A549 (cell line): Measurements from ENCODE around the gene MRPS9. TPM values are rescaled to one million over a fixed set of nuclear protein-coding genes. Genes with fewer than 3 reads are reported as not detected.

Experiments used
- ATAC-seq, 2 experiments: fragments of 200-7000 bp in 1 of 2; fragments of >200 bp in 1 of 2; cut with Nextera tagmentation in 1 of 2; cut with Tn5 transposase in 1 of 2; 3 replicates each; pipeline versions ENCODE4 v1.8.0 to v1.9.1; 2018 to 2020; ENCODE audit warnings: mild to moderate bottlenecking in 1 of 2, moderate library complexity in 1 of 2
- CTCF ChIA-PET: fragments of 300-600 bp; sonication (Branson Sonifier 250); formaldehyde crosslinking; extraction: SDS; loops from one replicate; lab custom pipeline; 2021; ENCODE audit warnings: antibody characterized with exemption, inconsistent platforms; lab: Yijun Ruan, JAX
- POLR2A ChIA-PET: fragments of 350-600 bp; formaldehyde crosslinking; extraction: SDS; loops from one replicate; lab custom pipeline; 2021; ENCODE audit warnings: antibody characterized with exemption, inconsistent platforms; lab: Yijun Ruan, JAX
- DNase-seq, 2 experiments: peaks; one replicate each; pipeline versions ENCODE4 v3.0.0 to v3.0.0-alpha.2; 2011 to 2016; ENCODE audit warnings: low read depth in 1 of 2, low spot score in 1 of 2
- FAIRE-seq: peaks from 2 replicates; lab custom pipeline; 2011; peaks lifted over from hg19 to GRCh38; lab: Jason Lieb, UNC
- H3K27ac ChIP-seq, 2 experiments: fragments of >200 bp; sonication (Bioruptor Twin); formaldehyde crosslinking; 3 replicates each; pipeline ENCODE4 v1.5.1; 2016 to 2017
- H3K4me1 ChIP-seq: fragments of >200 bp; sonication (Bioruptor Twin); formaldehyde crosslinking; 3 replicates; pipeline ENCODE4 v1.6.1; 2016
- H3K4me2 ChIP-seq: fragments of >200 bp; sonication (Bioruptor Twin); formaldehyde crosslinking; 3 replicates; pipeline ENCODE4 v1.6.1; 2016
- H3K4me3 ChIP-seq: fragments of >200 bp; sonication (Bioruptor Twin); formaldehyde crosslinking; 3 replicates; pipeline ENCODE4 v1.5.1; 2016
- H3K9me3 ChIP-seq: fragments of >200 bp; sonication (Bioruptor Twin); formaldehyde crosslinking; 3 replicates; pipeline ENCODE4 v1.6.1; 2016
- ATOH8 ChIP-seq: fragments of 250-450 bp; sonication (Bioruptor Pico); IDR thresholded peaks from 2 replicates; pipeline ENCODE4 v1.5.0; 2020; ENCODE audit warnings: low read depth, mild to moderate bottlenecking, moderate library complexity
- BCL3 ChIP-seq: fragments of >200 bp; sonication (Bioruptor Twin); formaldehyde crosslinking; IDR thresholded peaks from 3 replicates; pipeline ENCODE4 v1.6.1; 2016
- BHLHE40 ChIP-seq: IDR thresholded peaks from 2 replicates; pipeline ENCODE4 v1.6.1; 2012; ENCODE audit warnings: low read depth, low read length, inconsistent platforms
- CBX2 ChIP-seq: fragments of 200-600 bp; sonication (generic); IDR thresholded peaks from 2 replicates; pipeline ENCODE4 v1.6.1; 2016; ENCODE audit warnings: low read depth, mild to moderate bottlenecking, borderline replicate concordance
- CBX8 ChIP-seq: fragments of 200-600 bp; sonication (generic); IDR thresholded peaks from 2 replicates; pipeline ENCODE4 v1.6.1; 2016
- CEBPB ChIP-seq, 2 experiments: fragments of >200 bp in 1 of 2; sonication (Bioruptor Twin) in 1 of 2; formaldehyde crosslinking in 1 of 2; IDR thresholded peaks; 2 replicates each; pipeline ENCODE4 v1.6.1; 2012 to 2016
- CHD2 ChIP-seq: fragments of 150-350 bp; IDR thresholded peaks from 2 replicates; pipeline ENCODE4 v1.6.1; 2014; ENCODE audit warnings: low read length; ENCODE audit not compliant: partially characterized antibody
- EHF ChIP-seq: fragments of 250-450 bp; sonication (Bioruptor Pico); IDR thresholded peaks from 2 replicates; pipeline ENCODE4 v1.5.0; 2020; ENCODE audit warnings: mild to moderate bottlenecking
- ELK1 ChIP-seq: fragments of 150-350 bp; IDR thresholded peaks from 2 replicates; pipeline ENCODE4 v1.6.1; 2014; ENCODE audit warnings: low read depth, mild to moderate bottlenecking, low read length
- FOSB ChIP-seq: fragments of 250-450 bp; sonication (Bioruptor Pico); IDR thresholded peaks from 2 replicates; pipeline ENCODE4 v1.5.0; 2020; ENCODE audit warnings: mild to moderate bottlenecking, moderate library complexity
- GATA3 ChIP-seq: IDR thresholded peaks from 2 replicates; pipeline ENCODE4 v1.6.1; 2012; ENCODE audit warnings: borderline replicate concordance
- HOXA7 ChIP-seq: fragments of 250-450 bp; sonication (Bioruptor Pico); IDR thresholded peaks from 2 replicates; pipeline ENCODE4 v1.5.0; 2020; ENCODE audit warnings: mild to moderate bottlenecking, moderate library complexity
- HOXB13 ChIP-seq: fragments of 250-450 bp; sonication (Bioruptor Pico); IDR thresholded peaks from 2 replicates; pipeline ENCODE4 v1.5.0; 2020; ENCODE audit warnings: low read depth, mild to moderate bottlenecking, moderate library complexity
- JUN ChIP-seq, 2 experiments: fragments of >200 bp; sonication (Bioruptor Twin); formaldehyde crosslinking; IDR thresholded peaks; 2 replicates in 1 of 2; 3 replicates in 1 of 2; pipeline ENCODE4 v1.6.1; 2016 to 2017
- KDM1A ChIP-seq: fragments of 200-600 bp; sonication (generic); IDR thresholded peaks from 2 replicates; pipeline ENCODE4 v1.6.1; 2016; ENCODE audit warnings: low read depth, mild to moderate bottlenecking
- MAZ ChIP-seq: fragments of 150-350 bp; IDR thresholded peaks from 2 replicates; pipeline ENCODE4 v1.6.1; 2014; ENCODE audit warnings: antibody characterized with exemption, low read depth, low read length, borderline replicate concordance
- MYC ChIP-seq: IDR thresholded peaks from 2 replicates; pipeline ENCODE4 v1.6.1; 2012; ENCODE audit warnings: mild to moderate bottlenecking, inconsistent platforms, low read length, improper control_type of control experiment, borderline replicate concordance
- NR3C1 ChIP-seq: fragments of >200 bp; sonication (Bioruptor Twin); formaldehyde crosslinking; IDR thresholded peaks from 3 replicates; pipeline ENCODE4 v1.6.1; 2017
- POLR2A ChIP-seq: IDR thresholded peaks from 2 replicates; pipeline ENCODE4 v1.6.1; 2012; ENCODE audit warnings: mild to moderate bottlenecking, low read length
- POLR2AphosphoS2 ChIP-seq: conservative IDR thresholded peaks from 2 replicates; pipeline ENCODE4 v1.6.1; 2012; ENCODE audit warnings: low read length, improper control_type of control experiment, inconsistent platforms
- RCOR1 ChIP-seq: fragments of 150-350 bp; IDR thresholded peaks from 2 replicates; pipeline ENCODE4 v1.6.1; 2014; ENCODE audit warnings: antibody characterized with exemption, low read length, low read depth
- REST ChIP-seq: fragments of 200-600 bp; sonication (generic); IDR thresholded peaks from 2 replicates; pipeline ENCODE4 v1.6.1; 2016; ENCODE audit warnings: antibody characterized with exemption, mild to moderate bottlenecking, moderate library complexity
- RNF2 ChIP-seq: fragments of 200-600 bp; sonication (generic); IDR thresholded peaks from 2 replicates; pipeline ENCODE4 v1.6.1; 2016; ENCODE audit warnings: low read depth, mild to moderate bottlenecking, antibody characterized with exemption, moderate library complexity, borderline replicate concordance
- TFCP2L1 ChIP-seq: fragments of 250-450 bp; sonication (Bioruptor Pico); IDR thresholded peaks from 2 replicates; pipeline ENCODE4 v1.5.0; 2021; ENCODE audit warnings: mild to moderate bottlenecking
- ZFP36 ChIP-seq: fragments of 450-650 bp; IDR thresholded peaks from 2 replicates; pipeline ENCODE4 v1.6.1; 2014; ENCODE audit warnings: borderline replicate concordance; ENCODE audit not compliant: partially characterized antibody
- WGBS: methylation state at CpG from one replicate; pipeline ENCODE4 v1.1.6; 2017; ENCODE audit errors: missing lambda C conversion rate; 5-methylcytosine and 5-hydroxymethylcytosine counted together
- polyA plus RNA-seq, 4 experiments: library from polyadenylated mRNA; depleted of rRNA in 3 of 4; stranded (reverse); fragments of >200 nt; fragmentation: RNase III in 1 of 4; extraction: RNeasy Plus Mini Kit Qiagen cat#74134 plus additional on column Dnase treatment in 1 of 4; gene quantifications; 2 replicates in 3 of 4; 3 replicates in 1 of 4; pipeline ENCODE4 v1.2.3, GENCODE V29; 2011 to 2017

Gene MRPS9
- polyA plus RNA-seq, 2 of the 4 experiments (the other 2 are of a cell fraction), result 42.5 to 54.4 TPM

GRCh38 chr2:105135436-105135835 lies 97.6 kb downstream of the MRPS9 start:
- WGBS, result 14% methylated on average over 6 of the region's 6 CpGs
- H3K9me3 ChIP-seq, result no peaks in the 10 kb centered on the region
- ChIA-PET POLR2A (no interaction called here), CTCF (interaction anchor here (0.5 kb wide), 1 partner anchor 103 kb away, joined by 3 read pairs; no protein-coding TSS in a partner anchor)
- no peak overlapping the region for H3K4me2 ChIP-seq
- DNase-seq (no peak), FAIRE-seq (no peak), ATAC-seq (no peak)
- no peaks in the 10 kb centered on the region for H3K4me1 ChIP-seq
- no peak overlapping the region for H3K4me3 ChIP-seq
- TF ChIP-seq BHLHE40, result no peak
- TF ChIP-seq TFCP2L1 (CRISPR knock-in tag), result no peak
- no peak for TF ChIP-seq KDM1A
- TF ChIP-seq HOXB13 (CRISPR knock-in tag), result no peak
- TF ChIP-seq RNF2, result no peak
- no peak for TF ChIP-seq REST
- TF ChIP-seq CHD2, result no peak
- H3K27ac ChIP-seq, result no peak overlapping the region

GRCh38 chr2:105136394-105136793 lies 98.5 kb downstream of the MRPS9 start:
- CTCF ChIA-PET, result no interaction called here
- no peak overlapping the region for H3K4me3 ChIP-seq
- no peak for FAIRE-seq
- H3K4me2 ChIP-seq, result no peak overlapping the region
- no peak overlapping the region for H3K27ac ChIP-seq
- DNase-seq, result no peak
- TF ChIP-seq POLR2A, result no peak
- TF ChIP-seq CBX8, result no peak
- TF ChIP-seq CEBPB (IDR thresholded peaks at IDR 0.05), result no peak
- TF ChIP-seq CBX2, result no peak
- no peak for TF ChIP-seq HOXA7 (CRISPR knock-in tag)
- no peak for TF ChIP-seq GATA3
- no peak for TF ChIP-seq FOSB (CRISPR knock-in tag)
- no peak for TF ChIP-seq HOXB13 (CRISPR knock-in tag)
- TF ChIP-seq JUN (IDR thresholded peaks at IDR 0.05), result no peak
- no peak for TF ChIP-seq EHF (CRISPR knock-in tag)
- TF ChIP-seq RCOR1, result no peak
- no peak for TF ChIP-seq ELK1
- TF ChIP-seq NR3C1, result no peak
- no peak for TF ChIP-seq ATOH8 (CRISPR knock-in tag)
- TF ChIP-seq POLR2AphosphoS2, result no peak
- no peak for TF ChIP-seq ZFP36
- TF ChIP-seq MYC, result no peak
- TF ChIP-seq MAZ, result no peak
- TF ChIP-seq BCL3, result no peak
- no peak for ATAC-seq
- POLR2A ChIA-PET, result no interaction called here
- 70% methylated on average over 4 of the region's 4 CpGs for WGBS
- H3K4me1 ChIP-seq, result no peaks in the 10 kb centered on the region
- H3K9me3 ChIP-seq, result no peaks in the 10 kb centered on the region
